ENCODE results near the gene CLIP1.
"Not testable (repeated sequence)": the region's sequence is repeated elsewhere in the genome, so short reads cannot be mapped to it uniquely, and the experiment has no call there.

The CLIP1 gene

GRCh38 chr12:122385171-122386016, 37.1 kb downstream of the CLIP1 start:
- Histone ChIP-seq H3K9me3 (ENCODE audit: control insufficient read depth in 5 of 5, low read length in 5 of 5) (no peaks in the 10 kb centered on the region), H3K4me3 (ENCODE audit: low read depth in 1 of 5, low read length in 5 of 5) (no peak overlapping the region), H3K9ac (ENCODE audit: low read length in 5 of 5) (no peak overlapping the region), H3K27me3 (ENCODE audit: control insufficient read depth in 5 of 5, insufficient read depth in 4 of 5, low read length in 5 of 5) (no peaks in the 10 kb centered on the region), H3K4me1 (ENCODE audit: control insufficient read depth in 5 of 5, insufficient read depth in 5 of 5, low read length in 5 of 5) (peaks cover 0 to 3% (median 0%) of the 10 kb centered on the region in 5 donors), H3K36me3 (ENCODE audit: control insufficient read depth in 5 of 5, insufficient read depth in 5 of 5, low read length in 5 of 5) (peaks cover 0 to 8% (median 3%) of the 10 kb centered on the region in 5 donors), H3K27ac (ENCODE audit: low read depth, low read length) (no peak overlapping the region)

- peaks cover 0 to 3% (median 0%) of the 10 kb centered on the region in 5 donors for H3K4me1 ChIP-seq (ENCODE audit: control insufficient read depth in 5 of 5, insufficient read depth in 5 of 5, low read length in 5 of 5)
- H3K27me3 ChIP-seq (ENCODE audit: control insufficient read depth in 5 of 5, insufficient read depth in 4 of 5, low read length in 5 of 5), result no peaks in the 10 kb centered on the region
- H3K36me3 ChIP-seq (ENCODE audit: control insufficient read depth in 5 of 5, insufficient read depth in 5 of 5, low read length in 5 of 5), result peaks cover 0 to 22% (median 13%) of the 10 kb centered on the region in 5 donors
- H3K27ac ChIP-seq (ENCODE audit: low read depth, low read length), result no peak overlapping the region
- H3K9ac ChIP-seq (ENCODE audit: low read length in 5 of 5), result no peak overlapping the region
- H3K4me3 ChIP-seq (ENCODE audit: low read depth in 1 of 5, low read length in 5 of 5), result no peak overlapping the region
- no peaks in the 10 kb centered on the region for H3K9me3 ChIP-seq (ENCODE audit: control insufficient read depth in 5 of 5, low read length in 5 of 5)
These were observed 39.5 kb downstream of the CLIP1 start for GRCh38 chr12:122382919-122383350.

GRCh38 chr12:122381021-122381420, 41.4 kb downstream of the CLIP1 start:
- Histone ChIP-seq H3K9me3 (ENCODE audit: control insufficient read depth in 5 of 5, low read length in 5 of 5) (no peaks in the 10 kb centered on the region), H3K9ac (ENCODE audit: low read length in 5 of 5) (no peak overlapping the region), H3K4me3 (ENCODE audit: low read depth in 1 of 5, low read length in 5 of 5) (no peak overlapping the region), H3K27ac (ENCODE audit: low read depth, low read length) (no peak overlapping the region), H3K36me3 (ENCODE audit: control insufficient read depth in 5 of 5, insufficient read depth in 5 of 5, low read length in 5 of 5) (peaks cover 0 to 40% (median 27%) of the 10 kb centered on the region in 5 donors), H3K27me3 (ENCODE audit: control insufficient read depth in 5 of 5, insufficient read depth in 4 of 5, low read length in 5 of 5) (no peaks in the 10 kb centered on the region), H3K4me1 (ENCODE audit: control insufficient read depth in 5 of 5, insufficient read depth in 5 of 5, low read length in 5 of 5) (peaks cover 0 to 3% (median 0%) of the 10 kb centered on the region in 5 donors)

- H3K9me3 ChIP-seq (ENCODE audit: control insufficient read depth in 5 of 5, low read length in 5 of 5); H3K27me3 ChIP-seq (ENCODE audit: control insufficient read depth in 5 of 5, insufficient read depth in 4 of 5, low read length in 5 of 5); H3K9ac ChIP-seq (ENCODE audit: low read length in 5 of 5); H3K27ac ChIP-seq (ENCODE audit: low read depth, low read length); H3K4me1 ChIP-seq (ENCODE audit: control insufficient read depth in 5 of 5, insufficient read depth in 5 of 5, low read length in 5 of 5); H3K4me3 ChIP-seq (ENCODE audit: low read depth in 1 of 5, low read length in 5 of 5): not testable (repeated sequence)
- peaks cover 4 to 43% (median 27%) of the 10 kb centered on the region in 5 donors for H3K36me3 ChIP-seq (ENCODE audit: control insufficient read depth in 5 of 5, insufficient read depth in 5 of 5, low read length in 5 of 5)
These were observed 45.7 kb downstream of the CLIP1 start for GRCh38 chr12:122376751-122377150.

GRCh38 chr12:122374707-122375106, 47.8 kb downstream of the CLIP1 start:
- Histone ChIP-seq H3K27ac (ENCODE audit: low read depth, low read length) (no peak overlapping the region), H3K36me3 (ENCODE audit: control insufficient read depth in 5 of 5, insufficient read depth in 5 of 5, low read length in 5 of 5) (peaks cover 4 to 43% (median 24%) of the 10 kb centered on the region in 5 donors), H3K9ac (ENCODE audit: low read length in 5 of 5) (no peak overlapping the region), H3K4me3 (ENCODE audit: low read depth in 1 of 5, low read length in 5 of 5) (no peak overlapping the region), H3K9me3 (ENCODE audit: control insufficient read depth in 5 of 5, low read length in 5 of 5) (no peaks in the 10 kb centered on the region), H3K27me3 (ENCODE audit: control insufficient read depth in 5 of 5, insufficient read depth in 4 of 5, low read length in 5 of 5) (no peaks in the 10 kb centered on the region), H3K4me1 (ENCODE audit: control insufficient read depth in 5 of 5, insufficient read depth in 5 of 5, low read length in 5 of 5) (peaks cover 4 to 10% (median 9%) of the 10 kb centered on the region in 5 donors)

GRCh38 chr12:122371475-122372045, 50.9 kb downstream of the CLIP1 start:
- Histone ChIP-seq H3K4me3 (ENCODE audit: low read depth in 1 of 5, low read length in 5 of 5) (no peak overlapping the region), H3K27me3 (ENCODE audit: control insufficient read depth in 5 of 5, insufficient read depth in 4 of 5, low read length in 5 of 5) (no peaks in the 10 kb centered on the region), H3K9me3 (ENCODE audit: control insufficient read depth in 5 of 5, low read length in 5 of 5) (no peaks in the 10 kb centered on the region), H3K4me1 (ENCODE audit: control insufficient read depth in 5 of 5, insufficient read depth in 5 of 5, low read length in 5 of 5) (peaks cover 6 to 23% (median 14%) of the 10 kb centered on the region in 5 donors), H3K9ac (ENCODE audit: low read length in 5 of 5) (no peak overlapping the region), H3K27ac (ENCODE audit: low read depth, low read length) (no peak overlapping the region), H3K36me3 (ENCODE audit: control insufficient read depth in 5 of 5, insufficient read depth in 5 of 5, low read length in 5 of 5) (peaks cover 0 to 15% (median 7%) of the 10 kb centered on the region in 5 donors)

GRCh38 chr12:122368361-122369073, 54.0 kb downstream of the CLIP1 start:
- Histone ChIP-seq H3K27me3 (ENCODE audit: control insufficient read depth in 5 of 5, insufficient read depth in 4 of 5, low read length in 5 of 5) (no peaks in the 10 kb centered on the region), H3K27ac (ENCODE audit: low read depth, low read length) (peak overlapping the region; percentile 18), H3K9ac (ENCODE audit: low read length in 5 of 5) (no peak overlapping the region), H3K9me3 (ENCODE audit: control insufficient read depth in 5 of 5, low read length in 5 of 5) (no peaks in the 10 kb centered on the region), H3K4me3 (ENCODE audit: low read depth in 1 of 5, low read length in 5 of 5) (no peak overlapping the region), H3K36me3 (ENCODE audit: control insufficient read depth in 5 of 5, insufficient read depth in 5 of 5, low read length in 5 of 5) (peaks cover 1 to 10% (median 3%) of the 10 kb centered on the region in 5 donors), H3K4me1 (ENCODE audit: control insufficient read depth in 5 of 5, insufficient read depth in 5 of 5, low read length in 5 of 5) (peaks cover 6 to 29% (median 16%) of the 10 kb centered on the region in 5 donors)

GRCh38 chr12:122367632-122368031, 54.8 kb downstream of the CLIP1 start:
- H3K9ac ChIP-seq (ENCODE audit: low read length in 5 of 5); H3K27me3 ChIP-seq (ENCODE audit: control insufficient read depth in 5 of 5, insufficient read depth in 4 of 5, low read length in 5 of 5); H3K9me3 ChIP-seq (ENCODE audit: control insufficient read depth in 5 of 5, low read length in 5 of 5); H3K4me3 ChIP-seq (ENCODE audit: low read depth in 1 of 5, low read length in 5 of 5): not testable (repeated sequence)
- Histone ChIP-seq H3K4me1 (ENCODE audit: control insufficient read depth in 5 of 5, insufficient read depth in 5 of 5, low read length in 5 of 5) (peaks cover 6 to 29% (median 16%) of the 10 kb centered on the region in 5 donors), H3K36me3 (ENCODE audit: control insufficient read depth in 5 of 5, insufficient read depth in 5 of 5, low read length in 5 of 5) (peaks cover 0 to 16% (median 5%) of the 10 kb centered on the region in 5 donors), H3K27ac (ENCODE audit: low read depth, low read length) (peak overlapping the region; percentile 24)

GRCh38 chr12:122366685-122367475, 55.6 kb downstream of the CLIP1 start:
- Histone ChIP-seq H3K4me3 (ENCODE audit: low read depth in 1 of 5, low read length in 5 of 5) (no peak overlapping the region), H3K4me1 (ENCODE audit: control insufficient read depth in 5 of 5, insufficient read depth in 5 of 5, low read length in 5 of 5) (peaks cover 6 to 29% (median 16%) of the 10 kb centered on the region in 5 donors), H3K36me3 (ENCODE audit: control insufficient read depth in 5 of 5, insufficient read depth in 5 of 5, low read length in 5 of 5) (peaks cover 0 to 16% (median 5%) of the 10 kb centered on the region in 5 donors), H3K9me3 (ENCODE audit: control insufficient read depth in 5 of 5, low read length in 5 of 5) (no peaks in the 10 kb centered on the region), H3K9ac (ENCODE audit: low read length in 5 of 5) (no peak overlapping the region), H3K27me3 (ENCODE audit: control insufficient read depth in 5 of 5, insufficient read depth in 4 of 5, low read length in 5 of 5) (no peaks in the 10 kb centered on the region), H3K27ac (ENCODE audit: low read depth, low read length) (peak overlapping the region; percentile 24)

All from subcutaneous abdominal adipose tissue (tissue), 5 donors.